GM12878 (cell line): ENCODE measurements around the gene KRT32. TPM values are rescaled to one million over a fixed set of nuclear protein-coding genes. Genes with fewer than 3 reads are reported as not detected.

Experiments
- ATAC-seq: fragments of 200-7000 bp; cut with Tn5 transposase; 3 replicates; pipeline ENCODE4 v1.9.1; 2020; ENCODE audit warnings: mild to moderate bottlenecking, moderate library complexity
- BruUV-seq: library from RNA; stranded (reverse); fragments of 400-500 nt; replicated peaks from 2 replicates; lab custom pipeline; 2021; lab: Mats Ljungman, UMichigan
- CTCF ChIA-PET: fragments of 300-600 bp; sonication (Branson Sonifier 250); formaldehyde crosslinking; extraction: SDS; loops from one replicate; lab custom pipeline; 2021; ENCODE audit warnings: inconsistent platforms; lab: Yijun Ruan, JAX
- POLR2A ChIA-PET: fragments of 350-600 bp; formaldehyde crosslinking; extraction: SDS; loops from one replicate; lab custom pipeline; 2021; ENCODE audit warnings: inconsistent platforms; lab: Charles Lee
- RAD21 ChIA-PET: fragments of 300-600 bp; sonication (Branson Sonifier 250); formaldehyde crosslinking; loops from one replicate; lab custom pipeline; 2023; ENCODE audit warnings: antibody characterized with exemption; ENCODE audit not compliant: unreplicated experiment; lab: Charles Lee
- SMC1A ChIA-PET: fragments of 300-600 bp; sonication (Branson Sonifier 250); formaldehyde crosslinking; loops from one replicate; lab custom pipeline; 2023; ENCODE audit not compliant: unreplicated experiment, uncharacterized antibody; lab: Charles Lee
- DNase-seq: peaks from one replicate; pipeline ENCODE4 v3.0.0-alpha.2; 2011; ENCODE audit warnings: low read depth, low spot score
- FAIRE-seq: peaks from 3 replicates; lab custom pipeline; 2011; peaks lifted over from hg19 to GRCh38; lab: Jason Lieb, UNC
- H2AFZ ChIP-seq: 2 replicates; pipeline ENCODE4 v1.6.0; 2011; ENCODE audit warnings: low read depth, low read length, control low read depth; ENCODE audit not compliant: control insufficient read depth
- H3K27ac ChIP-seq: 2 replicates; pipeline ENCODE4 v1.5.1; 2011; ENCODE audit warnings: control low read depth; ENCODE audit not compliant: control insufficient read depth, insufficient read depth
- H3K27me3 ChIP-seq, 2 experiments: replicated peaks in 1 of 2; 2 replicates each; pipeline versions ENCODE4 v1.6.0 to v1.6.1; 2011; ENCODE audit warnings: low read length in 1 of 2; ENCODE audit not compliant: control insufficient read depth in 2 of 2, insufficient read depth in 2 of 2
- H3K36me3 ChIP-seq, 2 experiments: 2 replicates each; pipeline ENCODE4 v1.5.1; 2011; ENCODE audit warnings: low read length in 1 of 2; ENCODE audit not compliant: control insufficient read depth in 2 of 2, insufficient read depth in 2 of 2
- H3K4me1 ChIP-seq: 2 replicates; pipeline ENCODE4 v1.6.1; 2011; ENCODE audit warnings: mild to moderate bottlenecking, low read length, moderate library complexity, mixed read lengths; ENCODE audit not compliant: control insufficient read depth, insufficient read depth
- H3K4me2 ChIP-seq: 2 replicates; pipeline ENCODE4 v1.6.0; 2011; ENCODE audit warnings: control low read depth; ENCODE audit not compliant: control insufficient read depth, insufficient read depth
- H3K4me3 ChIP-seq: fragments of 200-600 bp; sonication (generic); 2 replicates; pipeline ENCODE4 v1.5.1; 2016
- H3K79me2 ChIP-seq: 2 replicates; pipeline ENCODE4 v1.6.0; 2011; ENCODE audit warnings: low read length; ENCODE audit not compliant: control insufficient read depth, insufficient read depth
- H3K9ac ChIP-seq: 2 replicates; pipeline ENCODE4 v1.8.0; 2011; ENCODE audit warnings: low read length, control low read depth, mixed read lengths; ENCODE audit not compliant: control insufficient read depth, insufficient read depth
- H3K9me3 ChIP-seq: replicated peaks from 3 replicates; pipeline ENCODE4 v1.5.1; 2011; ENCODE audit warnings: mild to moderate bottlenecking, low read length; ENCODE audit not compliant: control insufficient read depth, insufficient read depth
- H4K20me1 ChIP-seq: 2 replicates; pipeline ENCODE4 v1.6.0; 2011; ENCODE audit not compliant: control insufficient read depth, insufficient read depth
- ASH2L ChIP-seq: fragments of 300-600, 200-600 bp; sonication (generic); IDR thresholded peaks from 2 replicates; pipeline ENCODE4 v1.6.1; 2017; ENCODE audit warnings: low read depth, mild to moderate bottlenecking, borderline replicate concordance
- BACH1 ChIP-seq: fragments of 450-650 bp; IDR thresholded peaks from 2 replicates; pipeline ENCODE4 v1.6.1; 2017; ENCODE audit warnings: mild to moderate bottlenecking, borderline replicate concordance
- BCL11A ChIP-seq: IDR thresholded peaks from 2 replicates; pipeline ENCODE4 v1.6.1; 2011; ENCODE audit warnings: low read depth, low read length
- CBX3 ChIP-seq: fragments of 200-600 bp; sonication (generic); IDR thresholded peaks from 2 replicates; pipeline ENCODE4 v1.6.1; 2016; ENCODE audit warnings: low read depth, borderline replicate concordance
- DPF2 ChIP-seq: fragments of 450-650 bp; IDR thresholded peaks from 2 replicates; pipeline ENCODE4 v1.6.1; 2017; ENCODE audit warnings: mild to moderate bottlenecking
- FOXM1 ChIP-seq: IDR thresholded peaks from 2 replicates; pipeline ENCODE4 v1.6.1; 2012; ENCODE audit warnings: low read depth, mild to moderate bottlenecking, inconsistent platforms, low read length, moderate library complexity
- GATAD2B ChIP-seq: fragments of 450-650 bp; conservative IDR thresholded peaks from 2 replicates; pipeline ENCODE4 v1.6.1; 2017; ENCODE audit warnings: low read depth, mild to moderate bottlenecking, moderate library complexity
- IRF4 ChIP-seq: IDR thresholded peaks from 2 replicates; pipeline ENCODE4 v1.6.1; 2011; ENCODE audit warnings: low read depth, low read length
- MTA2 ChIP-seq: fragments of 450-650 bp; IDR thresholded peaks from 2 replicates; pipeline ENCODE4 v1.6.1; 2016; ENCODE audit warnings: low read depth, mild to moderate bottlenecking, moderate library complexity
- NR2C1 ChIP-seq: fragments of 450-650 bp; IDR thresholded peaks from 2 replicates; pipeline ENCODE4 v1.6.1; 2017; ENCODE audit warnings: antibody characterized with exemption, mild to moderate bottlenecking, moderate library complexity
- NR2C2 ChIP-seq: IDR thresholded peaks from 2 replicates; pipeline ENCODE4 v1.6.1; 2011; ENCODE audit warnings: borderline replicate concordance, low read depth; ENCODE audit not compliant: control insufficient read depth, insufficient read length
- PAX5 ChIP-seq: IDR thresholded peaks from 2 replicates; pipeline ENCODE4 v1.6.1; 2011; ENCODE audit warnings: low read depth, low read length, borderline replicate concordance
- PML ChIP-seq: IDR thresholded peaks from 2 replicates; pipeline ENCODE4 v1.6.1; 2012; ENCODE audit warnings: low read length, inconsistent platforms
- RELA ChIP-seq: fragments of 450-650 bp; IDR thresholded peaks from 2 replicates; pipeline ENCODE4 v1.8.0; 2014; ENCODE audit warnings: borderline replicate concordance; ENCODE audit not compliant: partially characterized antibody
- RUNX3 ChIP-seq: IDR thresholded peaks from 2 replicates; pipeline ENCODE4 v1.6.1; 2012; ENCODE audit warnings: low read length, inconsistent platforms
- SREBF1 ChIP-seq: IDR thresholded peaks from 2 replicates; pipeline ENCODE4 v1.6.1; 2012; ENCODE audit warnings: mild to moderate bottlenecking, low read length
- WGBS: methylation state at CpG from one replicate; pipeline ENCODE4 v1.1.6; 2016; ENCODE audit warnings: low lambda C conversion rate; ENCODE audit not compliant: insufficient replicate concordance, insufficient coverage; ENCODE audit errors: missing lambda C conversion rate; 5-methylcytosine and 5-hydroxymethylcytosine counted together
- in situ Hi-C: fragments of 300-500 bp; cut with MboI; formaldehyde crosslinking; loops from 9 replicates; pipeline ENCODE4 v1.14.3; 2018; ENCODE audit warnings: mixed read lengths
- intact Hi-C: fragments of 100-400 bp; cut with micrococcal nuclease; formaldehyde crosslinking; loops from one replicate; pipeline ENCODE4 v1.14.2; 2022; ENCODE audit not compliant: unreplicated experiment
- polyA plus RNA-seq, 11 experiments: library from polyadenylated mRNA; depleted of rRNA in 4 of 11; unstranded in 6 of 11; stranded (reverse) in 5 of 11; fragments of >200 nt; fragmentation: Nextera tagmentation in 4 of 11; fragmentation: Illumina TruSeq in 1 of 11; extraction: Ambion mirVana in 4 of 11; extraction: Trizol in 1 of 11; gene quantifications; 1 replicate in 1 of 11; 2 replicates in 10 of 11; pipeline versions ENCODE4 v1.2.1 to v1.2.3, GENCODE V29; 2011 to 2016; ENCODE audit warnings: inconsistent platforms in 2 of 11, missing spikeins in 2 of 11, low read depth in 1 of 11
- total RNA-seq, 4 experiments: library from RNA; depleted of rRNA in 3 of 4; stranded (reverse); fragments of >200 nt in 3 of 4; fragmentation: Illumina TruSeq in 1 of 4; extraction: Trizol in 1 of 4; gene quantifications; 2 replicates each; pipeline versions ENCODE4 v1.2.1 to v1.2.3, GENCODE V29; 2013 to 2021
- TF ChIP-seq, protein P1 (sequence below): IDR thresholded peaks from 2 replicates; pipeline ENCODE4 v1.6.1; 2012; ENCODE audit warnings: low read depth, low read length, improper control_type of control experiment
- TF ChIP-seq, protein P2 (sequence below): fragments of 450-650 bp; conservative IDR thresholded peaks from 2 replicates; pipeline ENCODE4 v1.6.1; 2017; ENCODE audit warnings: mild to moderate bottlenecking, moderate library complexity
- TF ChIP-seq, protein P3 (sequence below), 3 experiments: IDR thresholded peaks in 2 of 3; conservative IDR thresholded peaks in 1 of 3; 2 replicates each; pipeline ENCODE4 v1.5.1; 2011; ENCODE audit warnings: low read depth in 3 of 3, low read length in 3 of 3, mild to moderate bottlenecking in 3 of 3, control low read depth in 2 of 3, moderate library complexity in 2 of 3, inconsistent platforms in 1 of 3, mixed read lengths in 1 of 3; ENCODE audit not compliant: control insufficient read depth in 2 of 3, insufficient read depth in 1 of 3; ENCODE audit errors: extremely low read depth in 1 of 3
- TF ChIP-seq, protein P4 (sequence below): IDR thresholded peaks from 2 replicates; pipeline ENCODE4 v1.6.1; 2011; ENCODE audit warnings: borderline replicate concordance, low read depth, mild to moderate bottlenecking, moderate library complexity, mixed read lengths, low read length; ENCODE audit not compliant: insufficient read depth; ENCODE audit errors: extremely low read length

The KRT32 gene
- total and polyA plus RNA-seq, 10 of the 15 experiments (the other 5 are each of a cell fraction or from before 2014, with no cell fraction given), result not detected

DNA sequence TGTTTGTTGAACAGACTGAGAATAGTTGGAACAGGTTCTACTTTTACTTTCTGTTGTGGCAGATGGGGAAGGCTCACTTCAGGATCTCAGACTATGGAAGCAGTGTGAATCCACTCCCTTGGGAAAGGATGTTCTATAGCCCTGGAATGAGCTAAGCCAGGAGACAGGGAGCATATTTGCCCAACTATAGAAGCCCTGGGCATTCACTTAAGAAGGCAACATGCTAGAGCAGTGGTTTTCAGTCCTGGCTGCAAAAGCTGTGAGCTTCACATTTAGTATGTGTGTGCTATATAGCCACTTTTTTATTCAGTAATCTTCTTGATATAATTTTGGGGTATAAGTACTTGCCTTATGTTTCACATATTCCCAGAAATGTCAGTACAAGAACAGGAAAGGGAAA lies 1.2 kb upstream of the KRT32 start (continued):
- no peak for TF ChIP-seq PAX5
- no peak for TF ChIP-seq ASH2L
- no peak for TF ChIP-seq PML
- no peak for TF ChIP-seq GATAD2B

DNA sequence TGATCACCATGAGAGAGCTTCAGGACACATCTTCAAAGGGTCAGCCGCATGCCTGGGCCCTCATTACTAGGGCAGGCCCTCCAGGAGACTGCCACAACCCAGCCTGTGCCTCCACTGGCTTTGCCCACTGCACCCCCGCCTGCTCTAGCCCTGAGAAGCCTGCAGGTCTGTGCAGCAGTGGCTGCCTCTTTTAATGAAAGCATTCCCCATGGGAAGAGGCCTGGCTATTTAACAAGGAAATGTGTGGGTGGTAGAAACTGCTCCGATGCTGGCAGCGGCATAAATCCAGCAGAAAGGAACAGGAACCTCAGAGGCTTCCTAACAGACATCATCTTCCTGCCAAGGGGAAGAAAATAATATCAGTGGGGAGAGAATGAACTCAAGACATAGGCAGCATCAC lies 375 bp upstream of the KRT32 start:
- POLR2A ChIA-PET, result no interaction called here
- H3K27ac ChIP-seq, result no peak overlapping the region
- H3K27me3 ChIP-seq, result no peaks in the 10 kb centered on the region; a peak in 2 of 4 replicates
- H3K9me3 ChIP-seq, result no peaks in the 10 kb centered on the region
- ATAC-seq, result no peak
- no peaks in the 10 kb centered on the region for H3K79me2 ChIP-seq
- H3K4me2 ChIP-seq, result no peak overlapping the region
- H3K4me1 ChIP-seq, result no peaks in the 10 kb centered on the region
- H4K20me1 ChIP-seq, result no peaks in the 10 kb centered on the region
- SMC1A ChIA-PET, result no interaction called here
- 16% methylated on average over 4 of the region's 4 CpGs for WGBS
- BruUV-seq, result no TSS peak
- DNase-seq, result no peak
- CTCF ChIA-PET, result interaction anchor here (1.3 kb wide), 1 partner anchor 11 kb away, joined by 3 read pairs; no protein-coding TSS in a partner anchor
- H3K9ac ChIP-seq, result no peak overlapping the region
- H3K36me3 ChIP-seq, result no peaks in the 10 kb centered on the region
- no peak for FAIRE-seq
- H2AFZ ChIP-seq, result no peak overlapping the region
- no peak overlapping the region for H3K4me3 ChIP-seq
- in situ Hi-C loops (no loop called here), intact Hi-C loops (no loop called here)
- RAD21 ChIA-PET, result no interaction called here
- TF ChIP-seq NR2C1, result no peak
- no peak for TF ChIP-seq MTA2
- no peak for TF ChIP-seq IRF4
- TF ChIP-seq CBX3, result no peak
- TF ChIP-seq RUNX3, result no peak
- TF ChIP-seq FOXM1, result no peak
- no peak for TF ChIP-seq RELA
- TF ChIP-seq GATAD2B, result no peak
- TF ChIP-seq BCL11A, result no peak
- TF ChIP-seq DPF2, result no peak
- no peak for TF ChIP-seq SREBF1
- TF ChIP-seq, protein P1, sequence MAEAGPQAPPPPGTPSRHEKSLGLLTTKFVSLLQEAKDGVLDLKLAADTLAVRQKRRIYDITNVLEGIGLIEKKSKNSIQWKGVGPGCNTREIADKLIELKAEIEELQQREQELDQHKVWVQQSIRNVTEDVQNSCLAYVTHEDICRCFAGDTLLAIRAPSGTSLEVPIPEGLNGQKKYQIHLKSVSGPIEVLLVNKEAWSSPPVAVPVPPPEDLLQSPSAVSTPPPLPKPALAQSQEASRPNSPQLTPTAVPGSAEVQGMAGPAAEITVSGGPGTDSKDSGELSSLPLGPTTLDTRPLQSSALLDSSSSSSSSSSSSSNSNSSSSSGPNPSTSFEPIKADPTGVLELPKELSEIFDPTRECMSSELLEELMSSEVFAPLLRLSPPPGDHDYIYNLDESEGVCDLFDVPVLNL, result no peak
- TF ChIP-seq, protein P2, sequence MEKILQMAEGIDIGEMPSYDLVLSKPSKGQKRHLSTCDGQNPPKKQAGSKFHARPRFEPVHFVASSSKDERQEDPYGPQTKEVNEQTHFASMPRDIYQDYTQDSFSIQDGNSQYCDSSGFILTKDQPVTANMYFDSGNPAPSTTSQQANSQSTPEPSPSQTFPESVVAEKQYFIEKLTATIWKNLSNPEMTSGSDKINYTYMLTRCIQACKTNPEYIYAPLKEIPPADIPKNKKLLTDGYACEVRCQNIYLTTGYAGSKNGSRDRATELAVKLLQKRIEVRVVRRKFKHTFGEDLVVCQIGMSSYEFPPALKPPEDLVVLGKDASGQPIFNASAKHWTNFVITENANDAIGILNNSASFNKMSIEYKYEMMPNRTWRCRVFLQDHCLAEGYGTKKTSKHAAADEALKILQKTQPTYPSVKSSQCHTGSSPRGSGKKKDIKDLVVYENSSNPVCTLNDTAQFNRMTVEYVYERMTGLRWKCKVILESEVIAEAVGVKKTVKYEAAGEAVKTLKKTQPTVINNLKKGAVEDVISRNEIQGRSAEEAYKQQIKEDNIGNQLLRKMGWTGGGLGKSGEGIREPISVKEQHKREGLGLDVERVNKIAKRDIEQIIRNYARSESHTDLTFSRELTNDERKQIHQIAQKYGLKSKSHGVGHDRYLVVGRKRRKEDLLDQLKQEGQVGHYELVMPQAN, result no peak
- TF ChIP-seq, protein P3, sequence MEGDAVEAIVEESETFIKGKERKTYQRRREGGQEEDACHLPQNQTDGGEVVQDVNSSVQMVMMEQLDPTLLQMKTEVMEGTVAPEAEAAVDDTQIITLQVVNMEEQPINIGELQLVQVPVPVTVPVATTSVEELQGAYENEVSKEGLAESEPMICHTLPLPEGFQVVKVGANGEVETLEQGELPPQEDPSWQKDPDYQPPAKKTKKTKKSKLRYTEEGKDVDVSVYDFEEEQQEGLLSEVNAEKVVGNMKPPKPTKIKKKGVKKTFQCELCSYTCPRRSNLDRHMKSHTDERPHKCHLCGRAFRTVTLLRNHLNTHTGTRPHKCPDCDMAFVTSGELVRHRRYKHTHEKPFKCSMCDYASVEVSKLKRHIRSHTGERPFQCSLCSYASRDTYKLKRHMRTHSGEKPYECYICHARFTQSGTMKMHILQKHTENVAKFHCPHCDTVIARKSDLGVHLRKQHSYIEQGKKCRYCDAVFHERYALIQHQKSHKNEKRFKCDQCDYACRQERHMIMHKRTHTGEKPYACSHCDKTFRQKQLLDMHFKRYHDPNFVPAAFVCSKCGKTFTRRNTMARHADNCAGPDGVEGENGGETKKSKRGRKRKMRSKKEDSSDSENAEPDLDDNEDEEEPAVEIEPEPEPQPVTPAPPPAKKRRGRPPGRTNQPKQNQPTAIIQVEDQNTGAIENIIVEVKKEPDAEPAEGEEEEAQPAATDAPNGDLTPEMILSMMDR (IDR thresholded peaks at IDR 0.05 in 2 of 3, conservative IDR thresholded peaks at IDR 0.05 in 1 of 3; ENCODE audit: control insufficient read depth in 2 of 3, extremely low read depth in 1 of 3, insufficient read depth in 1 of 3, low read depth in 3 of 3, low read length in 3 of 3), result no peak
- TF ChIP-seq, protein P4, sequence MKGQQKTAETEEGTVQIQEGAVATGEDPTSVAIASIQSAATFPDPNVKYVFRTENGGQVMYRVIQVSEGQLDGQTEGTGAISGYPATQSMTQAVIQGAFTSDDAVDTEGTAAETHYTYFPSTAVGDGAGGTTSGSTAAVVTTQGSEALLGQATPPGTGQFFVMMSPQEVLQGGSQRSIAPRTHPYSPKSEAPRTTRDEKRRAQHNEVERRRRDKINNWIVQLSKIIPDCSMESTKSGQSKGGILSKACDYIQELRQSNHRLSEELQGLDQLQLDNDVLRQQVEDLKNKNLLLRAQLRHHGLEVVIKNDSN, result no peak
- no peak for TF ChIP-seq BACH1
- no peak for TF ChIP-seq NR2C2
